ENCODE measurements around the gene ZCWPW1.

ZCWPW1 gene

GRCh38 chr7:100432053-100432452, 3.5 kb upstream of the ZCWPW1 start:
- DNase-seq (ENCODE audit: low spot score) = no peak

- DNase-seq (ENCODE audit: low spot score) = no peak
Observed at GRCh38 chr7:100431286-100431735, 2.8 kb upstream of the ZCWPW1 start.

- no peak for DNase-seq (ENCODE audit: low spot score)
Observed at GRCh38 chr7:100430493-100431285, 2.2 kb upstream of the ZCWPW1 start.

GRCh38 chr7:100429637-100430492, 1.4 kb upstream of the ZCWPW1 start, which contains the start of gene MEPCE:
Gene MEPCE (plus strand): TSS chr7:100429831. CDS start chr7:100430019, 188 bp downstream.
- DNase-seq (ENCODE audit: low spot score) = peak; percentile 100

- DNase-seq (ENCODE audit: low spot score) = peak; percentile 96
Observed at GRCh38 chr7:100428967-100429636, 599 bp upstream of the ZCWPW1 start.

- no peak for DNase-seq (ENCODE audit: low spot score)
Observed at GRCh38 chr7:100427762-100428198, 723 bp downstream of the ZCWPW1 start.

GRCh38 chr7:100426516-100426915, 2.0 kb downstream of the ZCWPW1 start:
- no peak for DNase-seq (ENCODE audit: low spot score)

- DNase-seq (ENCODE audit: low spot score) = no peak
Observed at GRCh38 chr7:100425347-100425746, 3.2 kb downstream of the ZCWPW1 start.

GRCh38 chr7:100423315-100423714, 5.2 kb downstream of the ZCWPW1 start:
- no peak for DNase-seq (ENCODE audit: low spot score)

GRCh38 chr7:100419660-100420226, 8.8 kb downstream of the ZCWPW1 start:
- no peak for DNase-seq (ENCODE audit: low spot score)

- no peak for DNase-seq (ENCODE audit: low spot score)
Observed at GRCh38 chr7:100418930-100419659, 9.4 kb downstream of the ZCWPW1 start.

- DNase-seq (ENCODE audit: low spot score) = no peak
Observed at GRCh38 chr7:100415448-100415847, 13.1 kb downstream of the ZCWPW1 start.

GRCh38 chr7:100413889-100414288, 14.6 kb downstream of the ZCWPW1 start:
- DNase-seq (ENCODE audit: low spot score) = no peak

- no peak for DNase-seq (ENCODE audit: low spot score)
Observed at GRCh38 chr7:100413346-100413745, 15.2 kb downstream of the ZCWPW1 start.

- no peak for DNase-seq (ENCODE audit: low spot score)
Observed at GRCh38 chr7:100411101-100411500, 17.4 kb downstream of the ZCWPW1 start.

GRCh38 chr7:100407285-100408180, 21.0 kb downstream of the ZCWPW1 start:
- peak; percentile 58 for DNase-seq (ENCODE audit: low spot score)

GRCh38 chr7:100406767-100407166, 21.7 kb downstream of the ZCWPW1 start:
- no peak for DNase-seq (ENCODE audit: low spot score)

- no peak for DNase-seq (ENCODE audit: low spot score)
Observed at GRCh38 chr7:100402241-100402640, 26.3 kb downstream of the ZCWPW1 start.

GRCh38 chr7:100401811-100402210, 26.7 kb downstream of the ZCWPW1 start:
- DNase-seq (ENCODE audit: low spot score) = no peak

- DNase-seq (ENCODE audit: low spot score) = peak; percentile 46
Observed at GRCh38 chr7:100400656-100401055, 27.8 kb downstream of the ZCWPW1 start.

All from HuH-7 (cell line).